Endothelial cell of hepatic sinusoid (primary cell): ENCODE results near the gene NOS1.

Experiments used
- in situ Hi-C: cut with HindIII; loops from 2 replicates; pipeline ENCODE4 v1.10.0; 2017; ENCODE audit warnings: low sequenced_read_pairs

Gene NOS1

GRCh38 chr12:117334051-117334450 lies 27.4 kb downstream of the NOS1 start:
- in situ Hi-C loops, result no loop called here

GRCh38 chr12:117333331-117333881 lies 28.0 kb downstream of the NOS1 start:
- in situ Hi-C loops, result no loop called here

- in situ Hi-C loops, result no loop called here
Measured at GRCh38 chr12:117331691-117332090, 29.7 kb downstream of the NOS1 start.

- in situ Hi-C loops, result no loop called here
Measured at GRCh38 chr12:117330441-117331113, 30.8 kb downstream of the NOS1 start.

GRCh38 chr12:117329756-117330155 lies 31.7 kb downstream of the NOS1 start:
- in situ Hi-C loops, result no loop called here

GRCh38 chr12:117328556-117329100 lies 32.8 kb downstream of the NOS1 start:
- in situ Hi-C loops, result no loop called here

GRCh38 chr12:117322428-117322827 lies 39.0 kb downstream of the NOS1 start:
- in situ Hi-C loops, result no loop called here

GRCh38 chr12:117321572-117321971 lies 39.9 kb downstream of the NOS1 start:
- in situ Hi-C loops, result no loop called here

GRCh38 chr12:117318591-117318990 lies 42.8 kb downstream of the NOS1 start:
- in situ Hi-C loops, result no loop called here

GRCh38 chr12:117316336-117316735 lies 45.1 kb downstream of the NOS1 start:
- in situ Hi-C loops, result no loop called here

- in situ Hi-C loops, result no loop called here
Measured at GRCh38 chr12:117313926-117314325, 47.5 kb downstream of the NOS1 start.

GRCh38 chr12:117312770-117313169 lies 48.7 kb downstream of the NOS1 start:
- in situ Hi-C loops, result no loop called here

- in situ Hi-C loops, result no loop called here
Measured at GRCh38 chr12:117309276-117309925, 52.0 kb downstream of the NOS1 start.

GRCh38 chr12:117300174-117300573 lies 61.3 kb downstream of the NOS1 start:
- in situ Hi-C loops, result no loop called here

GRCh38 chr12:117298648-117299225 lies 62.7 kb downstream of the NOS1 start:
- in situ Hi-C loops, result no loop called here

- in situ Hi-C loops, result no loop called here
Measured at GRCh38 chr12:117298191-117298590, 63.2 kb downstream of the NOS1 start.

- in situ Hi-C loops, result no loop called here
Measured at GRCh38 chr12:117294189-117294603, 67.2 kb downstream of the NOS1 start.

GRCh38 chr12:117293510-117293909 lies 67.9 kb downstream of the NOS1 start:
- in situ Hi-C loops, result no loop called here

GRCh38 chr12:117292688-117293087 lies 68.7 kb downstream of the NOS1 start:
- in situ Hi-C loops, result no loop called here

GRCh38 chr12:117284140-117284539 lies 77.3 kb downstream of the NOS1 start:
- in situ Hi-C loops, result no loop called here

- in situ Hi-C loops, result no loop called here
Measured at GRCh38 chr12:117282490-117282889, 78.9 kb downstream of the NOS1 start.
